ENCODE data around the gene BOC.

- TF ChIP-seq TAF1 (IDR thresholded peaks at IDR 0.05; ENCODE audit: borderline replicate concordance, low read depth, low read length): no peak
- TF ChIP-seq POLR2AphosphoS5 (IDR thresholded peaks at IDR 0.05; ENCODE audit: low read depth, low read length): no peak
- no peak for TF ChIP-seq POLR2A (IDR thresholded peaks at IDR 0.05; ENCODE audit: low read depth, low read length)
These were observed 43.2 kb upstream of the BOC start for GRCh38 chr3:113167825-113168801.
